ENCODE data around the gene DNAJC2. TPM values are rescaled to one million over a fixed set of nuclear protein-coding genes. Genes with fewer than 3 reads are reported as not detected.

Gene DNAJC2
- total and polyA plus RNA-seq, 2 experiments from 2014 or later = 40.1 to 168 TPM

GRCh38 chr7:103343332-103343731, 1.2 kb downstream of the DNAJC2 start:
- H2AFZ ChIP-seq = no peak overlapping the region
- peaks cover 11% of the 10 kb centered on the region; the same call in 1 of the 2 replicates for H3K4me1 ChIP-seq (ENCODE audit: insufficient read depth)
- Mint-ChIP-seq H3K9me3 (no peaks in the 10 kb centered on the region), H3K36me3 (ENCODE audit: low read depth) (peaks cover 37% of the 10 kb centered on the region), H3K4me3 (peak overlapping the region; percentile 93), H3K27ac (no peak overlapping the region; the same call in 1 of the 2 replicates), H3K27me3 (ENCODE audit: insufficient read depth, low read depth, poor library complexity) (peaks cover 8% of the 10 kb centered on the region), H3K4me1 (peaks cover 4% of the 10 kb centered on the region; the same call in 2 of the 3 replicates)
- no peak overlapping the region for H3K27ac ChIP-seq (ENCODE audit: low read depth)
- TF ChIP-seq ZNF114 (CRISPR knock-in tag; IDR thresholded peaks at IDR 0.05) (no peak), ETS1 (IDR thresholded peaks at IDR 0.05) (no peak), CREB1 (CRISPR knock-in tag; IDR thresholded peaks at IDR 0.05; ENCODE audit: low read depth) (no peak), POLR2AphosphoS5 (IDR thresholded peaks at IDR 0.05; ENCODE audit: low read depth) (no peak), CTCF (conservative IDR thresholded peaks at IDR 0.05; ENCODE audit: low read depth in 2 of 2) (no peak), ZNF331 (CRISPR knock-in tag; IDR thresholded peaks at IDR 0.05; ENCODE audit: low read depth) (no peak), STAT1 (IDR thresholded peaks at IDR 0.05; ENCODE audit: unreplicated experiment) (no peak), REST (IDR thresholded peaks at IDR 0.05; ENCODE audit: unreplicated experiment) (no peak)
- H3K36me3 ChIP-seq (ENCODE audit: insufficient read depth) = peaks cover 34% of the 10 kb centered on the region
- no peaks in the 10 kb centered on the region for H3K27me3 ChIP-seq (ENCODE audit: insufficient read depth)
- H3K9me2 ChIP-seq (ENCODE audit: insufficient read depth) = no peaks in the 10 kb centered on the region
- H3K79me2 ChIP-seq (replicated peaks; ENCODE audit: insufficient read depth) = peaks cover 70% of the 10 kb centered on the region
- DNase-seq (ENCODE audit: low spot score) (no peak), ATAC-seq (no peak)
- peaks cover 14% of the 10 kb centered on the region for H4K20me1 ChIP-seq (replicated peaks; ENCODE audit: insufficient read depth)
- H3F3A ChIP-seq (replicated peaks; ENCODE audit: low read depth) = no peaks in the 10 kb centered on the region
- H3K4me3 ChIP-seq = peak overlapping the region; percentile 91
- H3K4me2 ChIP-seq = peak overlapping the region; percentile 97

GRCh38 chr7:103341466-103341865, 3.1 kb downstream of the DNAJC2 start:
- H3K27ac Mint-ChIP-seq = no peak overlapping the region
- Histone ChIP-seq H3F3A (replicated peaks; ENCODE audit: low read depth) (no peaks in the 10 kb centered on the region), H2AFZ (no peak overlapping the region), H4K20me1 (replicated peaks; ENCODE audit: insufficient read depth) (peaks cover 14% of the 10 kb centered on the region), H3K9me2 (ENCODE audit: insufficient read depth) (no peaks in the 10 kb centered on the region), H3K27me3 (ENCODE audit: insufficient read depth) (no peaks in the 10 kb centered on the region), H3K36me3 (ENCODE audit: insufficient read depth) (peaks cover 48% of the 10 kb centered on the region), H3K27ac (ENCODE audit: low read depth) (no peak overlapping the region), H3K4me3 (no peak overlapping the region), H3K4me1 (ENCODE audit: insufficient read depth) (peaks cover 8% of the 10 kb centered on the region; the same call in 1 of the 2 replicates), H3K4me2 (no peak overlapping the region), H3K79me2 (replicated peaks; ENCODE audit: insufficient read depth) (peaks cover 81% of the 10 kb centered on the region)
- no peak for DNase-seq (ENCODE audit: low spot score)
- ATAC-seq = no peak
- peaks cover 4% of the 10 kb centered on the region; the same call in 1 of the 3 replicates for H3K4me1 Mint-ChIP-seq
- no peaks in the 10 kb centered on the region for H3K9me3 Mint-ChIP-seq
- H3K27me3 Mint-ChIP-seq (ENCODE audit: insufficient read depth, low read depth, poor library complexity) = peaks cover 7% of the 10 kb centered on the region
- H3K4me3 Mint-ChIP-seq = no peak overlapping the region
- peaks cover 52% of the 10 kb centered on the region for H3K36me3 Mint-ChIP-seq (ENCODE audit: low read depth)
- no peak for TF ChIP-seq REST (IDR thresholded peaks at IDR 0.05; ENCODE audit: unreplicated experiment)
- no peak for TF ChIP-seq ZNF331 (CRISPR knock-in tag; IDR thresholded peaks at IDR 0.05; ENCODE audit: low read depth)
- no peak for TF ChIP-seq ZNF114 (CRISPR knock-in tag; IDR thresholded peaks at IDR 0.05)
- TF ChIP-seq EZH2 (IDR thresholded peaks at IDR 0.05; ENCODE audit: low read depth, unreplicated experiment) = no peak
- no peak for TF ChIP-seq NANOG (IDR thresholded peaks at IDR 0.05; ENCODE audit: borderline replicate concordance)
- no peak for TF ChIP-seq STAT1 (IDR thresholded peaks at IDR 0.05; ENCODE audit: unreplicated experiment)
- TF ChIP-seq JUNB (IDR thresholded peaks at IDR 0.05; ENCODE audit: unreplicated experiment) = no peak
- no peak for TF ChIP-seq CREB1 (CRISPR knock-in tag; IDR thresholded peaks at IDR 0.05; ENCODE audit: low read depth)
- TF ChIP-seq POLR2AphosphoS5 (IDR thresholded peaks at IDR 0.05; ENCODE audit: low read depth) = no peak
- TF ChIP-seq EZH2phosphoT487 (IDR thresholded peaks at IDR 0.05; ENCODE audit: unreplicated experiment) = no peak
